GM23248 (cell line): ENCODE data around the gene SCAF1. TPM values are rescaled to one million over a fixed set of nuclear protein-coding genes. Genes with fewer than 3 reads are reported as not detected.

Experiments
- DNase-seq: peaks from one replicate; pipeline ENCODE4 v3.0.0-alpha.2; 2015
- H2AFZ ChIP-seq: fragments of 200-600 bp; sonication (generic); 2 replicates; pipeline ENCODE4 v1.6.1; 2016; ENCODE audit warnings: antibody characterized with exemption
- H3F3A ChIP-seq: fragments of 200-600 bp; sonication (generic); 2 replicates; pipeline ENCODE4 v1.6.1; 2016; ENCODE audit warnings: mild to moderate bottlenecking, antibody characterized with exemption, mixed run types; ENCODE audit not compliant: insufficient read depth
- H3K27ac ChIP-seq: fragments of 200-600 bp; sonication (generic); 2 replicates; pipeline ENCODE4 v1.5.1; 2016; ENCODE audit warnings: mild to moderate bottlenecking
- H3K27me3 ChIP-seq: fragments of 200-600 bp; sonication (generic); replicated peaks from 2 replicates; pipeline ENCODE4 v1.6.1; 2016; ENCODE audit warnings: mild to moderate bottlenecking; ENCODE audit not compliant: insufficient read depth
- H3K36me3 ChIP-seq: fragments of 200-600 bp; sonication (generic); 2 replicates; pipeline ENCODE4 v1.6.1; 2016; ENCODE audit warnings: low read depth, mild to moderate bottlenecking
- H3K4me1 ChIP-seq: fragments of 200-600 bp; sonication (generic); 2 replicates; pipeline ENCODE4 v1.6.1; 2016; ENCODE audit warnings: mild to moderate bottlenecking; ENCODE audit not compliant: insufficient read depth
- H3K4me2 ChIP-seq: fragments of 200-600 bp; sonication (generic); one replicate; pipeline ENCODE4 v1.6.1; 2016; ENCODE audit warnings: mild to moderate bottlenecking; ENCODE audit not compliant: unreplicated experiment
- H3K4me3 ChIP-seq: fragments of 200-600 bp; sonication (generic); 2 replicates; pipeline ENCODE4 v1.5.1; 2016; ENCODE audit warnings: mild to moderate bottlenecking
- H3K79me2 ChIP-seq: fragments of 200-600 bp; sonication (generic); 2 replicates; pipeline ENCODE4 v1.6.1; 2016; ENCODE audit warnings: mild to moderate bottlenecking; ENCODE audit not compliant: insufficient read depth
- H3K9ac ChIP-seq: fragments of 200-600 bp; sonication (generic); 2 replicates; pipeline ENCODE4 v1.6.1; 2016; ENCODE audit warnings: mild to moderate bottlenecking
- H3K9me2 ChIP-seq: fragments of 200-600 bp; sonication (generic); 2 replicates; pipeline ENCODE4 v1.6.1; 2016; ENCODE audit warnings: mixed run types, mild to moderate bottlenecking, moderate library complexity; ENCODE audit not compliant: insufficient read depth
- H3K9me3 ChIP-seq: fragments of 200-600 bp; sonication (generic); one replicate; pipeline ENCODE4 v1.6.1; 2017; ENCODE audit warnings: low read depth
- H4K20me1 ChIP-seq: fragments of 200-600 bp; sonication (generic); 2 replicates; pipeline ENCODE4 v1.6.0; 2016; ENCODE audit not compliant: insufficient read depth
- EZH2 ChIP-seq: fragments of 200-600 bp; sonication (generic); IDR thresholded peaks from 2 replicates; pipeline ENCODE4 v1.6.1; 2018; ENCODE audit warnings: antibody characterized with exemption, mild to moderate bottlenecking; ENCODE audit not compliant: insufficient read depth, poor library complexity, severe bottlenecking
- EZH2phosphoT487 ChIP-seq: fragments of 200-600 bp; sonication (generic); IDR thresholded peaks from 2 replicates; pipeline ENCODE4 v1.6.1; 2018; ENCODE audit warnings: antibody characterized with exemption, moderate library complexity, mild to moderate bottlenecking, low read depth; ENCODE audit not compliant: insufficient read depth
- WGBS, 2 experiments: methylation state at CpG; one replicate each; pipeline ENCODE4 v1.1.6; 2015 to 2017; ENCODE audit warnings: low lambda C conversion rate in 2 of 2, low coverage in 1 of 2; ENCODE audit errors: missing lambda C conversion rate in 2 of 2; 5-methylcytosine and 5-hydroxymethylcytosine counted together
- in situ Hi-C: fragments of 300-500 bp; cut with MboI; formaldehyde crosslinking; loops from 2 replicates; pipeline ENCODE4 v1.15.0; 2020
- polyA plus RNA-seq: library from polyadenylated mRNA; unstranded; fragments of >200 nt; fragmentation: Nextera tagmentation; extraction: Ambion mirVana; gene quantifications from 2 replicates; pipeline ENCODE4 v1.2.1, GENCODE V29; 2016
- total RNA-seq: library from RNA; depleted of rRNA; stranded (reverse); fragments of >200 nt; shearing (Covaris generic); gene quantifications from 2 replicates; pipeline ENCODE4 v1.2.3, GENCODE V29; 2014

SCAF1 gene
- total and polyA plus RNA-seq, 2 experiments from 2014 or later: 8.5 to 18.6 TPM

DNA sequence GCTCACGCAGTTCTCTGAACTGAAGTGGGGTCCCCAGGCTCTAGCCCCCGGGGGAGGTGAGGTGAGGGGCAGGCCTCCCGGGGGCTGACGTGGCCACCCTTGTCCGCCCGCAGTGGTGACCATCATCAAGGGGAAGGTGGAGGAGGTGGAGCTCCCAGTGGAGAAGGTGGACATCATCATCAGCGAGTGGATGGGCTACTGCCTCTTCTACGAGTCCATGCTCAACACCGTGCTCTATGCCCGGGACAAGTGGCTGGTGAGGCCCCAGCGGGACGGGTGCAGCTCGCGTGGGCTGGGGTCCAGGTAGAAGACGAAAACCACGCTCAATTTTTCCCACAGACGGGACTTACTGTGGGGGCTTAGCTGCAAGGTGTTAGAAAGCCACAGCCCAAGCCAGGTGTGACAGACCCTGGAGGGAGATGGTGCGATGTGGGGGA, 41.8 kb downstream of the SCAF1 start:
- TF ChIP-seq EZH2phosphoT487: no peak
- TF ChIP-seq EZH2: no peak
- Histone ChIP-seq H2AFZ (no peak overlapping the region), H4K20me1 (no peaks in the 10 kb centered on the region), H3F3A (no peaks in the 10 kb centered on the region), H3K27me3 (no peaks in the 10 kb centered on the region), H3K27ac (no peak overlapping the region), H3K4me3 (no peak overlapping the region), H3K79me2 (peaks cover 49% of the 10 kb centered on the region), H3K9me2 (no peaks in the 10 kb centered on the region), H3K36me3 (peaks cover 11% of the 10 kb centered on the region; the same call in 1 of the 2 replicates), H3K9ac (no peak overlapping the region), H3K4me2 (no peak overlapping the region), H3K9me3 (no peaks in the 10 kb centered on the region), H3K4me1 (0 out of 2 replicates have a peak, but pooled peaks cover 4% of the 10 kb centered on the region)
- 94% methylated on average over 18 of the region's 18 CpGs for WGBS, 2 experiments
- no peak for DNase-seq
- in situ Hi-C loops: no loop called here

- Histone ChIP-seq H2AFZ (no peak overlapping the region), H3K9me2 (no peaks in the 10 kb centered on the region), H3F3A (no peaks in the 10 kb centered on the region), H3K4me3 (no peak overlapping the region), H3K9me3 (no peaks in the 10 kb centered on the region), H3K36me3 (peaks cover 11% of the 10 kb centered on the region; the same call in 1 of the 2 replicates), H4K20me1 (no peaks in the 10 kb centered on the region), H3K4me2 (no peak overlapping the region), H3K4me1 (0 out of 2 replicates have a peak, but pooled peaks cover 4% of the 10 kb centered on the region), H3K79me2 (peaks cover 44% of the 10 kb centered on the region), H3K27me3 (no peaks in the 10 kb centered on the region), H3K9ac (no peak overlapping the region), H3K27ac (no peak overlapping the region)
- TF ChIP-seq EZH2 (no peak), EZH2phosphoT487 (no peak)
- 70 to 74% methylated on average over 32 to 35 of the region's 35 CpGs for WGBS, 2 experiments
- in situ Hi-C loops: no loop called here
- DNase-seq: peak; percentile 47
Measured at GRCh38 chr19:49684251-49684982, 42.4 kb downstream of the SCAF1 start.

DNA sequence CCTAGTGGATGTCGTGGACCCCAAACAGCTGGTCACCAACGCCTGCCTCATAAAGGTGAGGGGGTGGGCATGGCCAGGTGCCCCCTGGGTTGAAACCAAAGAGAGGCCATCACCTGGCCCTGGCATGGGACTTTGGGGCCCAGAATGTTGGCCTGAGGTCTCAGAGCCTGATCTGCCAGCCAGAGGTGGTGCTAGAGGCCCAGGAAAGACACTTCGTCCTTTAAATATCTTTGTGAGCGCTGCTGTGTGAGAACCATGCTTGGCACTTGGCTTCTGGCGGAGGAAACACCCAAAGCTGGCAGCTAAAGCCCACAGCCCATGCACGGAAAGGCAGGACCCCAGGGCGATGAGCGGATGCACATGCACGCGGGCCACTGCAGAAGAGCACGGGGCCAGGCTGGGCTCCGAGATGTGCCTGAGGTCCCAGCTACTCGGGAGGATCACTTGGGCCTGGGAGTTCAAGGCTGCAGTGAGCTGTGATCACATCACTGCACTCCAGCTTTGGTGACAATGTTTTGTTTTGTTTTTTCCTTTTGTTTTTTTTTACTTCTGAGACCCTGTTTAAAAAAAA, 43.1 kb downstream of the SCAF1 start:
- no peak overlapping the region for H3K27ac ChIP-seq
- DNase-seq: peak; percentile 18
- no peak overlapping the region for H3K4me2 ChIP-seq
- peaks cover 37% of the 10 kb centered on the region for H3K79me2 ChIP-seq
- H3K4me1 ChIP-seq: 0 out of 2 replicates have a peak, but pooled peaks cover 4% of the 10 kb centered on the region
- no peaks in the 10 kb centered on the region for H4K20me1 ChIP-seq
- TF ChIP-seq EZH2phosphoT487 (no peak), EZH2 (no peak)
- no peak overlapping the region for H3K9ac ChIP-seq
- no peaks in the 10 kb centered on the region for H3K27me3 ChIP-seq
- no peaks in the 10 kb centered on the region for H3K9me3 ChIP-seq
- 87 to 90% methylated on average over 13 of the region's 13 CpGs for WGBS, 2 experiments
- no peak overlapping the region for H3K4me3 ChIP-seq
- no peaks in the 10 kb centered on the region for H3K9me2 ChIP-seq
- H2AFZ ChIP-seq: no peak overlapping the region
- in situ Hi-C loops: no loop called here
- no peaks in the 10 kb centered on the region for H3F3A ChIP-seq
- peaks cover 11% of the 10 kb centered on the region; the same call in 1 of the 2 replicates for H3K36me3 ChIP-seq

DNA sequence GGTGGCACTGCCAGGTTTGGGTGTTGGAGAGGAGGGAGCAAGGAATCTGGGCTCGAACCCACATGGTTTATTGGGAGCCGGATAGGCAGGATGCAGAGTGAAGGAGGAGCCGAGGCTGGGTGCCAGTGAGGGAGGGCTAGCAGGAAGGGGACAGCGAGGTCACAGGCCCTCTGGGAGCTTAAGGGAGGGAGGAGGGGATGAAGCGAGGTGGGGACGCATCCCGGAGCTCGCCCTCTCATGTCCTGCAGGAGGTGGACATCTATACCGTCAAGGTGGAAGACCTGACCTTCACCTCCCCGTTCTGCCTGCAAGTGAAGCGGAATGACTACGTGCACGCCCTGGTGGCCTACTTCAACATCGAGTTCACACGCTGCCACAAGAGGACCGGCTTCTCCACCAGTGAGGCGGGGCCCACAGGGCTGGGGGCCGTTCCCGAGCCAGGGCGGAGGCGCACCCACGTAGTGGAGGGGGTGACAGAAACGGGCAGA, 43.9 kb downstream of the SCAF1 start:
- H3K27me3 ChIP-seq: no peaks in the 10 kb centered on the region
- whole genome bisulfite sequencing, 2 experiments: 77 to 85% methylated on average over 23 of the region's 23 CpGs

More for the DNA sequence above, 43.9 kb downstream of the SCAF1 start:
- Histone ChIP-seq H2AFZ (no peak overlapping the region), H3K4me1 (0 out of 2 replicates have a peak, but pooled peaks cover 4% of the 10 kb centered on the region), H3K4me3 (no peak overlapping the region), H3K36me3 (peaks cover 11% of the 10 kb centered on the region; the same call in 1 of the 2 replicates), H3K9me2 (no peaks in the 10 kb centered on the region), H3K79me2 (peaks cover 29% of the 10 kb centered on the region), H3K9me3 (no peaks in the 10 kb centered on the region), H3K9ac (no peak overlapping the region), H3K27ac (no peak overlapping the region), H4K20me1 (no peaks in the 10 kb centered on the region), H3F3A (0 out of 2 replicates have a peak, but pooled peaks cover 5% of the 10 kb centered on the region), H3K4me2 (no peak overlapping the region)
- DNase-seq: no peak
- TF ChIP-seq EZH2 (no peak), EZH2phosphoT487 (no peak)
- in situ Hi-C loops: no loop called here
